HG02763 (cell line): ENCODE data around the gene HPCAL1.
"Not testable (repeated sequence)": the region's sequence is repeated elsewhere in the genome, so short reads cannot be mapped to it uniquely, and the experiment has no call there.

Experiments used
- ATAC-seq: cut with Tn5 transposase; IDR thresholded peaks from one replicate; pipeline ENCODE4 v1.9.1; 2021; ENCODE audit warnings: mild to moderate bottlenecking, moderate library complexity; ENCODE audit not compliant: unreplicated experiment

Gene HPCAL1

GRCh38 chr2:10283106-10284062, 19.3 kb upstream of the HPCAL1 start:
- no peak for ATAC-seq

- ATAC-seq = no peak
Observed at GRCh38 chr2:10284108-10284870, 18.4 kb upstream of the HPCAL1 start.

- no peak for ATAC-seq
Observed at GRCh38 chr2:10285191-10285555, 17.5 kb upstream of the HPCAL1 start.

- ATAC-seq = no peak
Observed at GRCh38 chr2:10285556-10286198, 17.0 kb upstream of the HPCAL1 start.

- no peak for ATAC-seq
Observed at GRCh38 chr2:10286216-10287037, 16.3 kb upstream of the HPCAL1 start.

- no peak for ATAC-seq
Observed at GRCh38 chr2:10287761-10288160, 14.9 kb upstream of the HPCAL1 start.

- ATAC-seq = no peak
Observed at GRCh38 chr2:10288606-10289005, 14.1 kb upstream of the HPCAL1 start.

- no peak for ATAC-seq
Observed at GRCh38 chr2:10289352-10289751, 13.4 kb upstream of the HPCAL1 start.

GRCh38 chr2:10289891-10290290, 12.8 kb upstream of the HPCAL1 start:
- no peak for ATAC-seq

GRCh38 chr2:10291376-10291775, 11.3 kb upstream of the HPCAL1 start:
- not testable (repeated sequence) for ATAC-seq

- ATAC-seq = no peak
Observed at GRCh38 chr2:10292033-10292432, 10.7 kb upstream of the HPCAL1 start.

- no peak for ATAC-seq
Observed at GRCh38 chr2:10293603-10294002, 9.1 kb upstream of the HPCAL1 start.

- ATAC-seq = no peak
Observed at GRCh38 chr2:10294077-10294476, 8.6 kb upstream of the HPCAL1 start.

- ATAC-seq = not testable (repeated sequence)
Observed at GRCh38 chr2:10295649-10296048, 7.1 kb upstream of the HPCAL1 start.

- no peak for ATAC-seq
Observed at GRCh38 chr2:10296142-10296541, 6.6 kb upstream of the HPCAL1 start.

GRCh38 chr2:10297191-10297830, 5.4 kb upstream of the HPCAL1 start:
- ATAC-seq = no peak

GRCh38 chr2:10297959-10298531, 4.7 kb upstream of the HPCAL1 start:
- no peak for ATAC-seq

- ATAC-seq = not testable (repeated sequence)
Observed at GRCh38 chr2:10298777-10299176, 3.9 kb upstream of the HPCAL1 start.

- ATAC-seq = no peak
Observed at GRCh38 chr2:10300328-10300920, 2.3 kb upstream of the HPCAL1 start.
